ENCODE results near the gene TTC39C. TPM values are rescaled to one million over a fixed set of nuclear protein-coding genes. Genes with fewer than 3 reads are reported as not detected.

Gene TTC39C
- total RNA-seq: 10 to 100 TPM; 28.9 to 77.6 (median 49.4) TPM
- polyA plus RNA-seq: 10 to 100 TPM; 31.2 to 53.5 (median 35.9) TPM
- long read RNA-seq, donor 1, full-length matches to known transcripts: 5 of 5 reads
- long read RNA-seq, donor 1, partial matches to known transcripts: 0 of 5 reads
- long read RNA-seq, donor 1, other reads (novel, unspliced or antisense): 0 of 5 reads
- long read RNA-seq, donor 2, full-length matches to known transcripts: 2 of 2 reads
- long read RNA-seq, donor 2, partial matches to known transcripts: 0 of 2 reads
- long read RNA-seq, donor 2, other reads (novel, unspliced or antisense): 0 of 2 reads
- long read RNA-seq, donor 3, full-length matches to known transcripts: 4 of 4 reads
- long read RNA-seq, donor 3, partial matches to known transcripts: 0 of 4 reads
- long read RNA-seq, donor 3, other reads (novel, unspliced or antisense): 0 of 4 reads
- long read RNA-seq, donor 4, full-length matches to known transcripts: 7 of 38 reads
- long read RNA-seq, donor 4, partial matches to known transcripts: 2 of 38 reads
- long read RNA-seq, donor 4, other reads (novel, unspliced or antisense): 29 of 38 reads
- long read RNA-seq, donor 5, full-length matches to known transcripts: 32 of 43 reads
- long read RNA-seq, donor 5, partial matches to known transcripts: 0 of 43 reads
- long read RNA-seq, donor 5, other reads (novel, unspliced or antisense): 11 of 43 reads
- long read RNA-seq, donor 6, full-length matches to known transcripts: 5 of 23 reads
- long read RNA-seq, donor 6, partial matches to known transcripts: 2 of 23 reads
- long read RNA-seq, donor 6, other reads (novel, unspliced or antisense): 16 of 23 reads
- long read RNA-seq, donor 7, full-length matches to known transcripts: 7 of 7 reads
- long read RNA-seq, donor 7, partial matches to known transcripts: 0 of 7 reads
- long read RNA-seq, donor 7, other reads (novel, unspliced or antisense): 0 of 7 reads
- long read RNA-seq, donor 8, full-length matches to known transcripts: 8 of 8 reads
- long read RNA-seq, donor 8, partial matches to known transcripts: 0 of 8 reads
- long read RNA-seq, donor 8, other reads (novel, unspliced or antisense): 0 of 8 reads
- long read RNA-seq, donor 9, full-length matches to known transcripts: 2 of 2 reads
- long read RNA-seq, donor 9, partial matches to known transcripts: 0 of 2 reads
- long read RNA-seq, donor 9, other reads (novel, unspliced or antisense): 0 of 2 reads
- long read RNA-seq, donor 10: 0 reads

- peaks cover 7 to 26% of the 10 kb centered on the region in 2 donors for H3K4me1 ChIP-seq (replicated peaks in 1 of 2)
- peak in 1 of 2 donors; percentile 73 for TF ChIP-seq POLR2A (IDR thresholded peaks at IDR 0.05)
- TF ChIP-seq, protein P1, sequence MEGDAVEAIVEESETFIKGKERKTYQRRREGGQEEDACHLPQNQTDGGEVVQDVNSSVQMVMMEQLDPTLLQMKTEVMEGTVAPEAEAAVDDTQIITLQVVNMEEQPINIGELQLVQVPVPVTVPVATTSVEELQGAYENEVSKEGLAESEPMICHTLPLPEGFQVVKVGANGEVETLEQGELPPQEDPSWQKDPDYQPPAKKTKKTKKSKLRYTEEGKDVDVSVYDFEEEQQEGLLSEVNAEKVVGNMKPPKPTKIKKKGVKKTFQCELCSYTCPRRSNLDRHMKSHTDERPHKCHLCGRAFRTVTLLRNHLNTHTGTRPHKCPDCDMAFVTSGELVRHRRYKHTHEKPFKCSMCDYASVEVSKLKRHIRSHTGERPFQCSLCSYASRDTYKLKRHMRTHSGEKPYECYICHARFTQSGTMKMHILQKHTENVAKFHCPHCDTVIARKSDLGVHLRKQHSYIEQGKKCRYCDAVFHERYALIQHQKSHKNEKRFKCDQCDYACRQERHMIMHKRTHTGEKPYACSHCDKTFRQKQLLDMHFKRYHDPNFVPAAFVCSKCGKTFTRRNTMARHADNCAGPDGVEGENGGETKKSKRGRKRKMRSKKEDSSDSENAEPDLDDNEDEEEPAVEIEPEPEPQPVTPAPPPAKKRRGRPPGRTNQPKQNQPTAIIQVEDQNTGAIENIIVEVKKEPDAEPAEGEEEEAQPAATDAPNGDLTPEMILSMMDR (IDR thresholded peaks at IDR 0.05): peak in 1 of 6 experiments; percentile 3
- intact Hi-C loops (cut with DNase I): loop anchor here in 1 of 2 donors (10.0 kb wide), 1 partner anchor 60 kb away; no protein-coding TSS in a partner anchor
- H3K9me3 ChIP-seq (replicated peaks in 1 of 3): no peaks in the 10 kb centered on the region
- peak; percentile 72 to 84 (median 78) for DNase-seq
- H3K27me3 ChIP-seq: no peaks in the 10 kb centered on the region
- whole genome bisulfite sequencing, 4 donors: 0 to 1% (median 0%) methylated on average over 10 to 118 of the region's 118 CpGs
- peak within 1 kb of the TSS; percentile 56 to 93 (median 87) for H3K4me3 ChIP-seq
- no peaks in the 10 kb centered on the region for H3K36me3 ChIP-seq (replicated peaks in 1 of 2)
- peak within 1 kb of the TSS; percentile 46 to 96 (median 86) for H3K27ac ChIP-seq
Measured at GRCh38 chr18:24014062-24014985, at the start of gene TTC39C. TSS of gene TTC39C (plus strand) at chr18:24014754. CDS start at chr18:24014872, 118 bp downstream.

DNA sequence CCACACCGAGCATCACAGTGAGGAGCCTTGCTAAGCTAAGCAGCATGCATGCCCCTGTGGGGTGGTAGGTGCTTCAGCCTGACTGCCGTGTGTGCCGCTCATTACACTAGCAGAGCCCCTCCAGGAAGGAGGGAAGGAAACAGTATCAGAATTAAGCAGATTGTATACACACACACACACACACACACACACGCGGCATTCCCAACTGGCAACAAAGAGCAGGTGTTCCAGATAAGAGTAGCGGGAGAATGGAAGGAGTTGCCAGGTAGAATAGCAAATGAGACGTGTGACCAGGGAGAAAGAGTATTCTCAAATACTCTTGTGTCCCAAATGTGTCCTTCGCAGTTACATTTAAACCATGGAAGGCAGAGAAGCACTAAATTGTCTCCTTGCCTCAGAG is 47.6 kb upstream of the TTC39C start:
- WGBS, 4 donors: 90 to 96% (median 93%) methylated on average over 6 to 8 of the region's 8 CpGs
- intact Hi-C loops (cut with DNase I): no loop called here
- no peak overlapping the region for H3K27ac ChIP-seq
- no peaks in the 10 kb centered on the region for H3K27me3 ChIP-seq
- H3K4me1 ChIP-seq (replicated peaks in 1 of 2): no peaks in the 10 kb centered on the region
- DNase-seq: no peak
- no peak overlapping the region for H3K4me3 ChIP-seq
- no peaks in the 10 kb centered on the region for H3K9me3 ChIP-seq (replicated peaks in 1 of 3)
- H3K36me3 ChIP-seq (replicated peaks in 1 of 2): no peaks in the 10 kb centered on the region
- TF ChIP-seq POLR2A (IDR thresholded peaks at IDR 0.05): no peak

- DNase-seq: no peak
- no peak overlapping the region for H3K4me3 ChIP-seq
- H3K27ac ChIP-seq: no peak overlapping the region
- H3K27me3 ChIP-seq: no peaks in the 10 kb centered on the region
- no peaks in the 10 kb centered on the region for H3K36me3 ChIP-seq (replicated peaks in 1 of 2)
- no peaks in the 10 kb centered on the region for H3K4me1 ChIP-seq (replicated peaks in 1 of 2)
- no peak for TF ChIP-seq POLR2A (IDR thresholded peaks at IDR 0.05)
- TF ChIP-seq, protein P1 (IDR thresholded peaks at IDR 0.05): no peak
- no peaks in the 10 kb centered on the region for H3K9me3 ChIP-seq (replicated peaks in 1 of 3)
- intact Hi-C loops (cut with DNase I): no loop called here
- WGBS, 4 donors: 56 to 87% (median 83%) methylated on average over 2 to 9 of the region's 9 CpGs
Measured at GRCh38 chr18:23967321-23968089, 47.0 kb upstream of the TTC39C start.
